ENCODE data around the gene RPAP3. TPM values are rescaled to one million over a fixed set of nuclear protein-coding genes. Genes with fewer than 3 reads are reported as not detected.
A peak's percentile ranks its signal among the peaks of the same experiment; 100 is the strongest.

The RPAP3 gene
- total and polyA plus RNA-seq, 2 experiments from 2014 or later: 31.4 to 69.9 TPM

- Histone ChIP-seq H3K27ac (ENCODE audit: low read depth) (no peak overlapping the region), H3K27me3 (ENCODE audit: insufficient read depth) (no peaks in the 10 kb centered on the region), H2AFZ (no peak overlapping the region), H3K79me2 (replicated peaks; ENCODE audit: insufficient read depth) (no peaks in the 10 kb centered on the region), H3K4me3 (no peak overlapping the region), H3K36me3 (ENCODE audit: insufficient read depth) (no peaks in the 10 kb centered on the region), H4K20me1 (replicated peaks; ENCODE audit: insufficient read depth) (no peaks in the 10 kb centered on the region), H3K4me2 (0 out of 2 replicates have a peak overlapping the region, but pooled peaks have one; percentile 26), H3K9me2 (ENCODE audit: insufficient read depth) (no peaks in the 10 kb centered on the region), H3K4me1 (ENCODE audit: insufficient read depth) (0 out of 2 replicates have a peak, but pooled peaks cover 4% of the 10 kb centered on the region), H3F3A (replicated peaks; ENCODE audit: low read depth) (no peaks in the 10 kb centered on the region)
- Mint-ChIP-seq H3K4me3 (no peak overlapping the region; the same call in 2 of the 3 replicates), H3K4me1 (peaks cover 41% of the 10 kb centered on the region), H3K27ac (no peak overlapping the region), H3K27me3 (ENCODE audit: insufficient read depth, low read depth, poor library complexity) (peaks cover 26% of the 10 kb centered on the region), H3K9me3 (no peaks in the 10 kb centered on the region; the same call in 2 of the 3 replicates), H3K36me3 (ENCODE audit: low read depth) (no peaks in the 10 kb centered on the region; the same call in 2 of the 3 replicates)
- TF ChIP-seq ZNF114 (CRISPR knock-in tag; IDR thresholded peaks at IDR 0.05): no peak
- no peak for TF ChIP-seq POLR2AphosphoS5 (IDR thresholded peaks at IDR 0.05; ENCODE audit: low read depth)
- no peak for TF ChIP-seq STAT1 (IDR thresholded peaks at IDR 0.05; ENCODE audit: unreplicated experiment)
- no peak for TF ChIP-seq REST (IDR thresholded peaks at IDR 0.05; ENCODE audit: unreplicated experiment)
- TF ChIP-seq EZH2phosphoT487 (IDR thresholded peaks at IDR 0.05; ENCODE audit: unreplicated experiment): no peak
- no peak for TF ChIP-seq CTCF (conservative IDR thresholded peaks at IDR 0.05; ENCODE audit: low read depth in 2 of 2)
- TF ChIP-seq NANOG (IDR thresholded peaks at IDR 0.05; ENCODE audit: borderline replicate concordance): no peak
- TF ChIP-seq EZH2 (IDR thresholded peaks at IDR 0.05; ENCODE audit: low read depth, unreplicated experiment): no peak
- no peak for TF ChIP-seq ZNF462 (CRISPR knock-in tag; IDR thresholded peaks at IDR 0.05)
- TF ChIP-seq ZNF331 (CRISPR knock-in tag; IDR thresholded peaks at IDR 0.05; ENCODE audit: low read depth): no peak
- no peak for TF ChIP-seq CREB1 (CRISPR knock-in tag; IDR thresholded peaks at IDR 0.05; ENCODE audit: low read depth)
- TF ChIP-seq ETS1 (IDR thresholded peaks at IDR 0.05): no peak
- TF ChIP-seq JUNB (IDR thresholded peaks at IDR 0.05; ENCODE audit: unreplicated experiment): no peak
- DNase-seq (ENCODE audit: low spot score) (no peak), ATAC-seq (no peak; the same call in 2 of the 3 replicates)
Measured at GRCh38 chr12:47743311-47743860, 37.6 kb upstream of the RPAP3 start.

Data from GM23338 (cell line).